Esophagus squamous epithelium (tissue), 4 donors: ENCODE measurements around the gene CYP21A2.

Experiments used
- POLR2A ChIP-seq, 4 donors: fragments of 450-650 bp; IDR thresholded peaks; one replicate each; pipeline ENCODE4 v1.6.1; 2017; ENCODE audit warnings: antibody characterized with exemption in 4 of 4, mild to moderate bottlenecking in 4 of 4, moderate library complexity in 3 of 4
- TF ChIP-seq, protein P1 (sequence below), 6 experiments: fragments of 450-650 bp in 4 of 6; fragments of 200-600 bp in 2 of 6; sonication (generic) in 2 of 6; IDR thresholded peaks; one replicate each; pipeline ENCODE4 v1.5.1; 2016 to 2019; ENCODE audit warnings: antibody characterized with exemption in 6 of 6, mild to moderate bottlenecking in 4 of 6, moderate library complexity in 4 of 6

DNA sequence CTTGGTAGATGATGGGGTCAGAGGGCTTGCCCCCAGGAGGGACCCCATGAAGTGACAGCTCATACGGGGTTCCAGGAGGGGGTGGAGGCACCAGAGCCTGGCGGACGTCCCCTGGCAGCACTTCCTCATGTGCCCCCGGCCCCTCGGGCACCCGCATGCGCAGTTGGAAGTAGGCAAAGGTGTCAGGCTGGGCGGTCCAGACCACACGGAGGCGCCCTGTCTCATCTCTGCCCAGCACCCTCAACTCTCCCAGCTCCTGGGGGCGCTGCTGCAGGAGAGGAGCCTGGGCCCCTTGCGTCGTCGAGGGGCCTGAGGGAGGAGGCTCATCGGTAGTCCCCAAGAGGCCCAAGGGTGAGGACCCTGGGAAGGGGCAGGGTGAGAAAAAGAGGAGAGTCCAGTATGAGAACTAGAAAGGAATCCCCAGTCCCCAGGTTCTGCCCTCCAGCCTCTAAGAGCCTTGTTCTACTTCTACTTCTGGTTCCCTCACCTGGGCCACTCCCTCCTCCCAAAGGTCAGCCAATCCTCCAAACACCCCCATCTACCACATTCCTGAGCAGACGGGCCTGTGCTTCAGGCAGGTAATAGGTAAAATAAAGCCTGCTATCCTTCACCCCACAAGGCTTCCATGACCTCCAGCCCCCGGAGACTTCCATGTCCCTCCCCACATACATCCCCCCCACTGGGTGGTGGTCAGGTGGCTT lies 47.7 kb downstream of the CYP21A2 start:
- TF ChIP-seq, protein P1, sequence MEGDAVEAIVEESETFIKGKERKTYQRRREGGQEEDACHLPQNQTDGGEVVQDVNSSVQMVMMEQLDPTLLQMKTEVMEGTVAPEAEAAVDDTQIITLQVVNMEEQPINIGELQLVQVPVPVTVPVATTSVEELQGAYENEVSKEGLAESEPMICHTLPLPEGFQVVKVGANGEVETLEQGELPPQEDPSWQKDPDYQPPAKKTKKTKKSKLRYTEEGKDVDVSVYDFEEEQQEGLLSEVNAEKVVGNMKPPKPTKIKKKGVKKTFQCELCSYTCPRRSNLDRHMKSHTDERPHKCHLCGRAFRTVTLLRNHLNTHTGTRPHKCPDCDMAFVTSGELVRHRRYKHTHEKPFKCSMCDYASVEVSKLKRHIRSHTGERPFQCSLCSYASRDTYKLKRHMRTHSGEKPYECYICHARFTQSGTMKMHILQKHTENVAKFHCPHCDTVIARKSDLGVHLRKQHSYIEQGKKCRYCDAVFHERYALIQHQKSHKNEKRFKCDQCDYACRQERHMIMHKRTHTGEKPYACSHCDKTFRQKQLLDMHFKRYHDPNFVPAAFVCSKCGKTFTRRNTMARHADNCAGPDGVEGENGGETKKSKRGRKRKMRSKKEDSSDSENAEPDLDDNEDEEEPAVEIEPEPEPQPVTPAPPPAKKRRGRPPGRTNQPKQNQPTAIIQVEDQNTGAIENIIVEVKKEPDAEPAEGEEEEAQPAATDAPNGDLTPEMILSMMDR (IDR thresholded peaks at IDR 0.05), result no peak
- no peak for TF ChIP-seq POLR2A (IDR thresholded peaks at IDR 0.05)
